22Rv1 (cell line): Measurements from ENCODE around the gene AQP4.

Source experiments
- H3K27ac ChIP-seq: fragments of 450-650 bp; 2 replicates; pipeline ENCODE4 v1.5.1; 2017
- CTCF ChIP-seq: fragments of 450-650 bp; IDR thresholded peaks from 2 replicates; pipeline ENCODE4 v1.5.1; 2017; ENCODE audit warnings: mild to moderate bottlenecking
- ZFX ChIP-seq: fragments of 450-650 bp; IDR thresholded peaks from 2 replicates; pipeline ENCODE4 v1.6.1; 2017; ENCODE audit warnings: antibody characterized with exemption, borderline replicate concordance

AQP4 gene, protein sequence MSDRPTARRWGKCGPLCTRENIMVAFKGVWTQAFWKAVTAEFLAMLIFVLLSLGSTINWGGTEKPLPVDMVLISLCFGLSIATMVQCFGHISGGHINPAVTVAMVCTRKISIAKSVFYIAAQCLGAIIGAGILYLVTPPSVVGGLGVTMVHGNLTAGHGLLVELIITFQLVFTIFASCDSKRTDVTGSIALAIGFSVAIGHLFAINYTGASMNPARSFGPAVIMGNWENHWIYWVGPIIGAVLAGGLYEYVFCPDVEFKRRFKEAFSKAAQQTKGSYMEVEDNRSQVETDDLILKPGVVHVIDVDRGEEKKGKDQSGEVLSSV

DNA sequence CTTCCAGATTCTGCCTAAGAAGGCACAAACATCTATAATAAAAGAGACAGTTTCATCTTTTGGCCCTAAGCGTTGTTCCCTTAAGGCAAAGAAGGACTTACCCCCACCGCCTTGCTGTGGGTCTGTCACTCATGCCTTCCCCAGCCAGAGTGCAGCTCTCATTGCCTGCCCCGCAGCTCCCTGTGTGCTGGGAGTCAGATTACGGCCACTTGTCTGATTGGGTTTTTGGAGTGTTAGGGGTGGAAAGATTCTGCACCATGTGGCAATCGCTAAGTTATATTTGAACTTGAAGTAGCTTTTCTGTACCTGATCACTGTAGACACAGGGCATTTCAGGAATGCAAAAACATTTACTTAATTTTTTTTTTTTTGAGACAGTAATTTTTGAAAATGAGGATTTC lies at the start of gene AQP4:
AQP4 (minus strand) TSS at position 151 of the 400 bp plus-strand sequence; CDS start at position 133, 18 bp downstream.
- H3K27ac ChIP-seq = no peak within 1 kb of the TSS
- TF ChIP-seq CTCF (no peak), ZFX (no peak)

DNA sequence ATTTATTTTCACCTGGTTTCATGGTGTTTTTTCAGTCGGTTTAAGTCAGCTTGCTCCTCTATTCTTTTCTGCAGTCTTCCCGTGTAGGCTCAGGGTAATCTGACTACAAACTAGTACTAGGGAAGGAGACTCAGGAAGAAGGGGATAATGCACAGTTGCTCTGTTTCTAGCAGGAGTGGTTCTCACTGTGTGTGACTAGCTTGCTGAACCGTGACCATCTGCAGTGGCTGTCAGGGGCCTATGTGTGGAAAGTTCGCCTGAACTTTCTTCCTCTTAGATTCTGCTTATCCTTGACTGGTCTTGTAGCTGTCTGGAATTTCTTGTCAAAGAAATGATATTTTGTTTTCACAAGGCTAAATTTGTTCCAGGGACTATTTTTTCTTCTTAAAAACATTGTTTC lies 46.3 kb upstream of the AQP4 start:
- no peak overlapping the region for H3K27ac ChIP-seq
- TF ChIP-seq ZFX (no peak), CTCF (no peak)

DNA sequence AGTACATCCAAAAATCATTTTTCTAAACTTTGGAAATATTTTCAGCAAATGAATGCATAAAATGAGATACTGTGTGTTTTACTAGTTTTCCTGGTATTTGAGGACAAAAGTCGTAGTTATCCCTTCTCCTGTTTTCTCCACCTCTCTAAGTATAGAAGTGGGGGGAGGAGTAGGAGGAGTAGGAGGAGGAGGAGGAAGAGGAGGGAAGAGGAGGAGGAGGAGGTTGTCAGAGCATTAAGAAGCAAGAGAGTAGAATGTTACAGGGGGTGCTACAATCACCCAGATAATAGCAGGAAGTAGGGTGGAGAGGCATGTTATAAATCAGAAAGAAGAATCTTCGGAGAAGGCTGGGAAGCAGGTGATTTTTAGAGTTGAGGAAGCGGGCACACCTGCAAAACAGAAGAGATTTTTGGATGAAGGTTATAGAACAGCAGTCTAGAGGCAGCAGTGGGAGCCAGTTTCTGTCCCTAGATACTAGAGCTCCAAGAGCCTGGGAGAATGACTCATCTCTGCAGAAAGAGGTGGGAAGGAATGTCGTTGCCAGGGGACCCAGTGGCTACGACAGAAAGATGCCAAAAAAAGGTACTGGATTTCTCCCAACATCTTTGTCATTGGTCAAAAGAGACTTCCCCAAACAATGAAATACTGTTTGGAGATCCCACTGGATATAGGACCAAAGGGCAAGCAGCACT lies 44.2 kb upstream of the AQP4 start:
- H3K27ac ChIP-seq = no peak overlapping the region
- no peak for TF ChIP-seq CTCF
- TF ChIP-seq ZFX = no peak

GRCh38 chr18:26908906-26909305 lies 43.4 kb upstream of the AQP4 start:
- H3K27ac ChIP-seq = no peak overlapping the region
- TF ChIP-seq CTCF (no peak), ZFX (no peak)

DNA sequence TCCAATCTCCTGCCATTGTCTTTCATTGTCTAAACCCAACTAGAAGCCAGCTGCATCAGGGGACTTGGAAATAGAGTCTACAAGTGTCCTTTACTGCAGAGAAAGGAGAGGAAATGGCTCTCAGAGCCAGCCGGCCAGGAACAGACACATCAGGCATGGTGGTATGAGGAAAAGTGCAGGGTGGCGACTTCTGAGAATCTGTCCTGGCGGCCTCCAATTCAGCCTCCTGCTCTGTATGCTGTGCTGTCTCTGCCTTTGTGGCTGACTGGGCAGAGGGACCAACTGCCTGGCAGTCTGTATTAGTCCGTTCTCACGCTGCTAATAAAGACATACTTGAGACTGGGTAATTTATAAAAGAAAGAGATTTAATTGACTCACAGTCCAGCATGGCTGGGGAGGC lies 36.8 kb upstream of the AQP4 start:
- H3K27ac ChIP-seq = no peak overlapping the region
- TF ChIP-seq ZFX (no peak), CTCF (no peak)

GRCh38 chr18:26901020-26901419 lies 35.5 kb upstream of the AQP4 start:
- no peak for TF ChIP-seq ZFX
- TF ChIP-seq CTCF = no peak

GRCh38 chr18:26894426-26894825 lies 28.9 kb upstream of the AQP4 start:
- no peak overlapping the region for H3K27ac ChIP-seq
- TF ChIP-seq CTCF (no peak), ZFX (no peak)

More at GRCh38 chr18:26901020-26901419, 35.5 kb upstream of the AQP4 start:
- no peak overlapping the region for H3K27ac ChIP-seq
